Liver (tissue), 3 donors: Measurements from ENCODE around the gene PSMB2.

Experiments
- RAD21 ChIP-seq, 2 donors: IDR thresholded peaks; 2 replicates each; pipeline ENCODE4 v1.6.1; 2016; ENCODE audit warnings: antibody characterized with exemption in 2 of 2, mild to moderate bottlenecking in 2 of 2
- TAF1 ChIP-seq: conservative IDR thresholded peaks from 2 replicates; pipeline ENCODE4 v1.6.1; 2016; ENCODE audit warnings: antibody characterized with exemption, mild to moderate bottlenecking
- TF ChIP-seq, protein P1 (sequence below): fragments of 150-350 bp; IDR thresholded peaks from 2 replicates; pipeline ENCODE4 v1.5.1; 2017; ENCODE audit warnings: improper control_type of control experiment, low read depth, low read length; ENCODE audit not compliant: missing input control
- donor health status: healthy.
- donor health status: healthy.

DNA sequence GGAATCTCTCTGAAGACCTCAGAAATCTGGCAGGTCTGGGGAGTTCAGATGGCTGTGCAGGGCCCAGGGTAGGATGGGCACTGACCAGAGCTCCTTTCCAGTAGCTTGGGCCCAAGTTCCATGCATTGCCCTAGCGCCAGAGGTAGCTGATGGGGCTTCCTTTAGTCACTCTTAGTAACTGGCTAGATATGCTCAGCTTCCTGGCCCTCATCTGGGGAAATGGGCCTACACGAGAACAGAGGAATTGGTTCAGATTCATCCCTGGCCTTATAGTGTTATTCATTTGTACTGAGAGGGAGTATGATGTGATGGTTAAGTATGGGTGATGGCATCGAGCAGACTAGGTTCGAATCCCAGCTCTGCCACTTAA lies 15.5 kb upstream of the PSMB2 start:
- no peak for TF ChIP-seq TAF1
- TF ChIP-seq, protein P1, sequence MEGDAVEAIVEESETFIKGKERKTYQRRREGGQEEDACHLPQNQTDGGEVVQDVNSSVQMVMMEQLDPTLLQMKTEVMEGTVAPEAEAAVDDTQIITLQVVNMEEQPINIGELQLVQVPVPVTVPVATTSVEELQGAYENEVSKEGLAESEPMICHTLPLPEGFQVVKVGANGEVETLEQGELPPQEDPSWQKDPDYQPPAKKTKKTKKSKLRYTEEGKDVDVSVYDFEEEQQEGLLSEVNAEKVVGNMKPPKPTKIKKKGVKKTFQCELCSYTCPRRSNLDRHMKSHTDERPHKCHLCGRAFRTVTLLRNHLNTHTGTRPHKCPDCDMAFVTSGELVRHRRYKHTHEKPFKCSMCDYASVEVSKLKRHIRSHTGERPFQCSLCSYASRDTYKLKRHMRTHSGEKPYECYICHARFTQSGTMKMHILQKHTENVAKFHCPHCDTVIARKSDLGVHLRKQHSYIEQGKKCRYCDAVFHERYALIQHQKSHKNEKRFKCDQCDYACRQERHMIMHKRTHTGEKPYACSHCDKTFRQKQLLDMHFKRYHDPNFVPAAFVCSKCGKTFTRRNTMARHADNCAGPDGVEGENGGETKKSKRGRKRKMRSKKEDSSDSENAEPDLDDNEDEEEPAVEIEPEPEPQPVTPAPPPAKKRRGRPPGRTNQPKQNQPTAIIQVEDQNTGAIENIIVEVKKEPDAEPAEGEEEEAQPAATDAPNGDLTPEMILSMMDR: no peak
- TF ChIP-seq RAD21 (IDR thresholded peaks at IDR 0.05): no peak
